Mucosa of rectum (tissue), 2 donors: ENCODE measurements around the gene KRTAP5-3.

Experiments used
- H3K27ac ChIP-seq, 2 donors: one replicate each; pipeline ENCODE4 v1.7.0; 2013; ENCODE audit warnings: inconsistent platforms in 2 of 2, low read depth in 2 of 2, low read length in 2 of 2
- H3K27me3 ChIP-seq, 2 donors: one replicate each; pipeline ENCODE4 v1.7.0; 2013; ENCODE audit warnings: low read length in 2 of 2; ENCODE audit not compliant: control insufficient read depth in 2 of 2, insufficient read depth in 2 of 2
- H3K36me3 ChIP-seq, 2 donors: one replicate each; pipeline ENCODE4 v1.7.0; 2013; ENCODE audit warnings: low read length in 2 of 2; ENCODE audit not compliant: control insufficient read depth in 2 of 2, insufficient read depth in 2 of 2
- H3K4me1 ChIP-seq, 2 donors: one replicate each; pipeline ENCODE4 v1.7.0; 2013; ENCODE audit warnings: low read length in 2 of 2, mild to moderate bottlenecking in 1 of 2; ENCODE audit not compliant: control insufficient read depth in 2 of 2, insufficient read depth in 2 of 2
- H3K4me3 ChIP-seq, 2 donors: one replicate each; pipeline ENCODE4 v1.7.0; 2013; ENCODE audit warnings: low read length in 2 of 2
- H3K9ac ChIP-seq, 2 donors: one replicate each; pipeline ENCODE4 v1.7.0; 2013; ENCODE audit warnings: low read length in 2 of 2, low read depth in 1 of 2, mild to moderate bottlenecking in 1 of 2
- H3K9me3 ChIP-seq, 2 donors: one replicate each; pipeline ENCODE4 v1.7.0; 2013; ENCODE audit warnings: low read length in 2 of 2; ENCODE audit not compliant: control insufficient read depth in 2 of 2
- donor health status: healthy.
- donor health status: Normal muscosa, but diverticular disease.

KRTAP5-3 gene

DNA sequence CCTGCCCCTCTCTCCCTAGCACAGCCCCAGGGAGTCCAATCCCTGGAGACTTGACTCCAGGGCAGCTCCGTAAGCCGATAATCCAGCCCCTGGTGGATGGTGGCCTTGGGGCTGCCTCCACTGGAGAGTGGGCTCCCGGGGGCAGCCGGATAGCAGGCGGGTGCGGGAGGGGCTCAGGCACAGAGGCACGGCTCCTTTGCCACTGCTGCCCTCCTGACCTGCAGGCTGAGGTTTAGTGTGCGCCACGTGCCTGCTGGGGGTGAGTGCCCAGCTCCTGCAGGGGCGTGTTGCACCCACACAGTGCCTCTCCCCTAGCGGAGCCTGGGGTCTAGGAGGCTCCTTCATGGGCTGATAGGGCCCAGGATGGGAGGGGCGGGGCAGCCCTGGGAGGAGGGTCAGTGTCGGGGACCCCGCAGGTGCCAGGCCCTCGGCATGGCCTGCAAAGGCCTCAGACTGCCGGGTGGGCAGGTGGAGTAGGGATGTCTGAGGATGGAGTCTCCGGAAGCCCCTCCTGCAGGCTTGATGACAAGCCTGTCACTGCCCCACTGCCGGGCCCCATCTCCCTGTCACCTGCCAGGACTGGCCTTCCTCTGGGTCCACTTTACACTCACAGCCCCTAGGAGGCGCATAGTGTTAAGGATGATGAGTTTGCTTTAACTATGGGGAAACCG, 41.7 kb downstream of the KRTAP5-3 start:
- Histone ChIP-seq H3K4me3 (no peak overlapping the region), H3K27me3 (no peaks in the 10 kb centered on the region), H3K9me3 (no peaks in the 10 kb centered on the region), H3K9ac (no peak overlapping the region), H3K4me1 (peaks cover 32 to 46% of the 10 kb centered on the region in 2 donors), H3K27ac (no peak overlapping the region), H3K36me3 (peaks cover 0 to 4% of the 10 kb centered on the region in 2 donors)

DNA sequence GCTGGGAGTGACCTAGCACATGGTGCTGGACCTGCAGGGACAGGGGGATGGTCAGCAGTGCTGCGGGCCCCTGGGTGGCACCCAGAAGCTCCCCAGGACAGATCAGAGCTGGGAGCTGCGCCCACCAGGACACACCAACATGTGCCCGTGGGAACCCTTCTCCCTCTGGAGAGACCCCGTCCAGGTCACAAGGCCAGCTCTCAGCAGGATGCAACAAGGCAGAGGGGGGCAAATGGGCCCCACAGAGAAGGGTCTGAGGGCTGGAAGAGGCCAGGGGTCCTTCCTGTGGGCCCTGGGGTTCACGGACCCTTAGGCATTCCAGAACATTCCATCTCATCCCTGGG, 42.4 kb downstream of the KRTAP5-3 start:
- Histone ChIP-seq H3K9ac (no peak overlapping the region), H3K4me1 (peaks cover 28 to 40% of the 10 kb centered on the region in 2 donors), H3K27ac (no peak overlapping the region), H3K9me3 (no peaks in the 10 kb centered on the region), H3K4me3 (no peak overlapping the region), H3K27me3 (no peaks in the 10 kb centered on the region), H3K36me3 (peaks cover 0 to 4% of the 10 kb centered on the region in 2 donors)

DNA sequence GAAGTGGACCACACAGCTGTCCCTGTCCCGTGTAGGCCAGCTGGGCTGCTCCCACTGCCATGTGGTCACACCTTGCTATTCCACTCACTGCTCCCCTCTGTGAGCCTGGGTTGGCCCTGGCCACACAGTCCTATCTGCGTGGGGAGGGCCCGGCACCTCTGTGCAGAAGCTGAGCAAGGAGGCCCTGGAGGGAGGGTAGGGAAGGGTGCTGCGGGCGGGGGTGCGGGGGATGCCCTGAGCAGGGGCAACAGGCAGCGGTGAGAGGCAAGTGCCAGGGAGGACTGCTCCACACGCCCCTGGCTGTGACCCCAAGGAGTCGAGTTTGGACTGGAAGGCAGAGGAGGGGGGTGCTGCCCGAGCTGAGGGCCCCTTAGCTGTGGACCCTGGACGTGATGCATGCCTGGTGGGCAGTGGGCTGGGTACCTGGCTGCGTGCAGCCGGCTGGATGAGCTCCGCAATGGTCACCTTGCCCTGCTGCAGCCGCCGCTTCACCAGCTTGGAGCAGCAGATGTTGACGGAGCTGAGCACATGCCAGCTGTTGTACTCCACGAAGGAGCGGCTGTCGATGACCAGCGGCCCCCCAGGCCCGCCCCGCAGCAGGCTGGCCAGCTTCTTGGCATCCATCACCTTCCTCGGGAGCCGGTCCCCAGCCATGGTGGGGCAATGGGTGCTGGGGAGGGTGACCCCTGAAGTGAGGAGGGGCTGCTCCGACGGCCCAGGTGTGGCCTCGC, 42.9 kb downstream of the KRTAP5-3 start:
- H3K4me1 ChIP-seq, result peaks cover 26 to 44% of the 10 kb centered on the region in 2 donors
- no peak overlapping the region for H3K9ac ChIP-seq
- no peak overlapping the region for H3K27ac ChIP-seq
- no peak overlapping the region for H3K4me3 ChIP-seq
- peaks cover 2 to 4% of the 10 kb centered on the region in 2 donors for H3K36me3 ChIP-seq
- H3K27me3 ChIP-seq, result no peaks in the 10 kb centered on the region
- H3K9me3 ChIP-seq, result no peaks in the 10 kb centered on the region

DNA sequence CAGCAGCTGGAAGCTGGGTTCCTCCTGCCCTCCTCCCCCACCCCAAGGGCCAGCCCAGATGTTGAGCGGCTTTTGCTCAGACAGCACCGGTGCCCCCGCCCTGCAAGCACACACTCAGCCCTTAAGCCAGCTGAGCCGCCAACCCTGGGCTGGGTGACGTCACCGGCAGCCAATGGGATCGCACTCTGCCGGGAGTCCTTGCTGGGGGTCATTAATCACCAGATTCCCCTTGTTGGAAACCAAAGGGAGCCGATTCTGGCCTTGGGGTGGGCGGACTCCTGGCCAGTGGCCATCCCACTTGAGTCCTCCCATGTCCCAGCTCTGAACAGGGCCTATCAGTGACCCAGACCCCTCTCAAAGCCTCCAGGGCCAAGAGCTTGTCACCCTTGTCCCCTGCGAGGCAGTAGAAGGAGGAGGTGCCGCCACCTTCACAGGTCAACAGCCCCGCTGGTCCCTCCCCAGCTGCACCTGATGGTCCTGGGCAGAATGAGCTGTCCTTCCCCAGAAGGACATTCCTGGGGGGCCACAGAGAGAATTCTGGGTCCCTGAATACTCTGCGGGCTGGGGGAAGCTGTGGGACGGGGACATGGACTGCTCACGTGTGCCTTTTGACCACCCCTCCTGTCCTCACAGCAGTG, 43.6 kb downstream of the KRTAP5-3 start:
- Histone ChIP-seq H3K27me3 (no peaks in the 10 kb centered on the region), H3K9ac (no peak overlapping the region), H3K4me1 (peaks cover 25 to 49% of the 10 kb centered on the region in 2 donors), H3K36me3 (peaks cover 4 to 6% of the 10 kb centered on the region in 2 donors), H3K27ac (no peak overlapping the region), H3K4me3 (no peak overlapping the region), H3K9me3 (no peaks in the 10 kb centered on the region)

DNA sequence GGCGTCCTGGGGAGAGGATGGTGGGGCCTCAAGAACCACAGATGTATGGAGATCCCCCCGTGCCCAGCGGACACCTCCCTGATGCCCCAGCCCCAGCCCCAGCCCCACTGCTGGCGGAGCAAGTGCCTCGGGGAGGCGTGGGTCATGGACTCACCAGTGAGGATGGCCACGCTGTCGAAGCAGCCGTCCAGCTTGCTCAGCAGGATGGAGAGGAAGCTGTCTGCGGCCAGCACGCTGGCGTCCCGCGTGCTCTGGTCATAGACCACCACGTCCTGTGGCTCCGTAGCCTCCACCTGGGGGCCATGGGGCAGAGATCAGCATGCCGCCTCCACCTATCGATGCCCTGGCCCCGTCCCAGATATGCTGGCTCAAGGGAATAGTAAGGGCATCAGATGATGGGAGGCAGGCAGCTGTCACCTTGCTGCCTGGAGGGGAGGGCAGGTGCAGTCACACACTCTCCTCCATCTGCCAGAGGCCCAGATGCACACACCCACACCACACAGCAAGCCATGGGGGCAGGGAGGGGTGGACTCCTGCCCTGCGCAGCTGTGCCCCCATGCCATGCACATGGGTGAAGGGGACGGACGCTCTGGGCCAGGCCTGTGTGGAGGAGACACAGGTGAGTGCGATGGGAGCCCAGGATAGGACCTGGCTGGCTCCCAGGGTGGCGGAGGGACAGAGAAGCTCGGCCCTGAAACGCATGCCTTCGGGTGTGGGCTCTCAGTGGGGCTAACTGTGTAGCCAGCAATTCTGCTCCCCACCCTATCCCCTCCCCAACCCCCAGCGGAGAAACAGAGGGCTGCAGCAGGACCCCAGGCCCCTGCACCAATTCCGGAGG, 44.3 kb downstream of the KRTAP5-3 start:
- Histone ChIP-seq H3K27me3 (no peaks in the 10 kb centered on the region), H3K4me3 (no peak overlapping the region), H3K4me1 (peaks cover 24 to 49% of the 10 kb centered on the region in 2 donors), H3K9ac (no peak overlapping the region), H3K27ac (no peak overlapping the region), H3K36me3 (peaks cover 4 to 6% of the 10 kb centered on the region in 2 donors), H3K9me3 (no peaks in the 10 kb centered on the region)

DNA sequence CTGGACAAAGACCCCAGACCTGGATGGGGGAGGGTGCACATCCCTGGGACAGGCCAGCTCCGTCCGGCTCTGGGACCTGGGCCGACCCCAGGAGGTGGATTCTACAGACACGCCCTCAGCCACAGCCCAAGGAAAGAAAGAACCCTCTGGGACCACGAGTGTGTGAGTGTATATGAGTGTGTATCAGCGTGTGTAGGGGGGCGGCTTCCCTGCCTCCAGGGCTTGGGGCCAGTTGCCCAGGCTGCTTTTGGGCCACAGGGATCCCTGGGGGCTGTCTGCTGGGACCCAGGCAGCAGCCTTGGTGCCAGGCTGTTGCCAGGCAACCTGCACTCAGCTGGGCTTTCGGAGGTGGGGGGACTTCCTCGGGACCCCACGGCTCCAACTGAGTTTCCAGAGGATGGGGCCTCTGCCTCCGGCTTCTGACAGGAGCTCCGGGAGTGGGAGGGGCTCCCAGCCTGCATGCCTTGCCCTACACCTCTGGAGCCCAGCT, 45.1 kb downstream of the KRTAP5-3 start:
- Histone ChIP-seq H3K27ac (no peak overlapping the region), H3K4me1 (peaks cover 26 to 49% of the 10 kb centered on the region in 2 donors), H3K36me3 (peaks cover 4 to 6% of the 10 kb centered on the region in 2 donors), H3K27me3 (no peaks in the 10 kb centered on the region), H3K9me3 (no peaks in the 10 kb centered on the region), H3K9ac (no peak overlapping the region), H3K4me3 (no peak overlapping the region)

DNA sequence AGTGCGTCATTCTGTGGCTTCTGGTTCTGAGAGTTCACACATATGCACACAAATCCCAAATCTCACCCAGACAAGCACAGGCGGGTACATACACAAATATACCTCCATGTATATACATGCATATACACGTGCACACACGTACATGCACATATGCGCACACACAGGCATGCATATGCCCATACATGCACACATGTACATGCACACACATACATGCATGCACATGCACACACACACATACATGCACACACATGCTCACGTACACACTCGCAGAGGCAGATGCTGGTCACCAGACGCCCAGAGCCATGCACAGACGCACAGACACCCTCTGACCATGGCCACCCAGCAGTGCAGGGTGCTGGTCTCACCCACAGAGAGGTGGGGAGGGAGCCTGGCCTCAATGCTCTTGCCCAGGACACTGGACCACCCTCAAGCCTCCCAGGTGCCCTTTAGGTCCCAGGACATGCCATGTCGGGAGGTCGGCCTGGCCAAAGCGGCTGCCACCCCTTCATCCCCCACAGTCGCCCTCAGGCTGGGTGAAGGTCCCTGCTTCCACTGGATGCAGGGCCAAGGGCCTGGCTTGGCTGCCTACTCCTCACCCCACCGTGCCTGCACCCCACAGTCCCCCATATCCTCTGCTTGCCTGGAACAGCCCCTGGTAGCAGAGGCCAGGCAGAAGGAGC, 45.7 kb downstream of the KRTAP5-3 start:
- Histone ChIP-seq H3K9ac (no peak overlapping the region), H3K36me3 (peaks cover 5 to 6% of the 10 kb centered on the region in 2 donors), H3K4me1 (peaks cover 27 to 54% of the 10 kb centered on the region in 2 donors), H3K4me3 (no peak overlapping the region), H3K27me3 (no peaks in the 10 kb centered on the region), H3K27ac (no peak overlapping the region), H3K9me3 (no peaks in the 10 kb centered on the region)

DNA sequence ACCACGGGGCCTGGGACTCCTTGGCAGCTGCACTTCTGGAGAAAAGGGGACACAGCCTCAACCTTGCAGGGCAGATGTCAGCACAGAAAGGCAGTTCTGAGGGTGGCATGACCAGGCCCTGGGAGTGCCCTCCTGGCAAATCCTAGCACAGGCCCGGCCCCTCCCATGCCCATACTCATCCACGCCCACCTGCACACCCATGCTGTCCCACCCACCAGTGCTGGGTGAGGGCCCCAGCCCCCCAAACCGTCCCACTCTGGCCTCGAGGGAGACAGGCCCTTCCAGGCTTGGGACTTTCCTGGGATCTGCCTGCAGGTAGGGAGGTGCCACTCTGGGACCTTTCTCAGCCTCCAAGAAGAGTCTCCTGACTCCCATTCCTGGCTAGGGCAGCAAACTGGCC, 46.3 kb downstream of the KRTAP5-3 start:
- no peaks in the 10 kb centered on the region for H3K27me3 ChIP-seq
- H3K27ac ChIP-seq, result no peak overlapping the region
- H3K9me3 ChIP-seq, result no peaks in the 10 kb centered on the region
- peaks cover 6 to 8% of the 10 kb centered on the region in 2 donors for H3K36me3 ChIP-seq
- H3K4me3 ChIP-seq, result no peak overlapping the region
- H3K4me1 ChIP-seq, result peaks cover 24 to 50% of the 10 kb centered on the region in 2 donors
- no peak overlapping the region for H3K9ac ChIP-seq

DNA sequence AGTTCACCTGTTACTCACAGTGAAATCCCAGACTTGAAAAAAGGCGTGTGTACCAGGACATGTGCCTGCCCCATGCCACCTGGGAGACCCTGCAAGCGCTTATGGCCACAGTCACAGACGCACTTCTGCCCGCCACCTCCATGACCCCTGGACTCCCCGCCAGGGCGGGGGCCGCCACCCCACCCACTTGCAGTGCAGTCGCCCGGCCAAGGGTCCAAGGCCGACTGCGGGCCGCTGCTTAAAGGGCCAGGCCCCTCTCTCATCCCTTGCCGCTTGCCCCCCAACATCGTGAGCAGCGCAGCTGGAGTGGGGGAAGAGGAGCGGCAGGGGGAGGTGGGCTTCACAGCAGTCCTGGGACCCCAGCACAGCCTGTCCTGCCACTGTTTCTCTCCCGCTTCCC, 47.0 kb downstream of the KRTAP5-3 start:
- Histone ChIP-seq H3K36me3 (peaks cover 6 to 8% of the 10 kb centered on the region in 2 donors), H3K27ac (no peak overlapping the region)

More for the DNA sequence above, 47.0 kb downstream of the KRTAP5-3 start:
- Histone ChIP-seq H3K9me3 (no peaks in the 10 kb centered on the region), H3K9ac (no peak overlapping the region), H3K27me3 (no peaks in the 10 kb centered on the region), H3K4me3 (no peak overlapping the region), H3K4me1 (peaks cover 22 to 49% of the 10 kb centered on the region in 2 donors)
